Spleen (tissue), 7 donors: ENCODE data around the gene SDK2.

Experiments used
- CTCF ChIP-seq, 11 experiments: fragments of 200-600 bp in 7 of 11; fragments of 450-650 bp in 4 of 11; sonication (generic) in 4 of 11; IDR thresholded peaks in 8 of 11; conservative IDR thresholded peaks in 3 of 11; 1 replicate in 7 of 11; 2 replicates in 4 of 11; pipeline versions ENCODE4 v1.4.0 to v1.8.0; 2016 to 2021; ENCODE audit warnings: antibody characterized with exemption in 11 of 11, inconsistent platforms in 4 of 11, mild to moderate bottlenecking in 1 of 11
- POLR2A ChIP-seq, 3 donors: fragments of 450-650 bp; IDR thresholded peaks; one replicate each; pipeline ENCODE4 v1.5.1; 2017; ENCODE audit warnings: antibody characterized with exemption in 3 of 3, mild to moderate bottlenecking in 1 of 3
- donor health status: DM: no; HTN: no; CAD: no; lungs with moderate emphysema.
- donor health status: DM: no; HTN: no; CAD: no.
- donor health status: DM: no; HTN: no; CAD: no.

DNA sequence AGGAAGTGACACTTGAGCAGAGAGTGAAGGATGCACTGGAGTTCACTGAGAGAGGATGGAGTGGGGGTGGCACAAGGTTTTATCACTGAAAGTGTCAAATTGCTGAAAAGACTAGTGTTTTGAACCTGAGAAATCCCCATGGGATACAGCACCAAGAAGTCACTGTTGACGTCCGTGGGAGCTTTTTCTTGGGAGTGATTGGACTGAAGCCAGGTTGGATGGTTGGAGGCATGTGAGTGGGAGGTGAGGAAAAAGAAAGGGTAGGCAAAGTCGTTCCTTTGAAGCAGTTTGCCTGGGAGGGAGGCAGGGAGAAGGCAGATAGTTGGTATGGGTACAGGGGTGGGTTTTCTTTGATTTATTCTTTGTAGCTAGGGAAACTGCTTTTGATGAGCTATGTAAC is 39.9 kb upstream of the SDK2 start:
- TF ChIP-seq CTCF (IDR thresholded peaks at IDR 0.05 in 8 of 11, conservative IDR thresholded peaks at IDR 0.05 in 3 of 11) (no peak), POLR2A (IDR thresholded peaks at IDR 0.05) (no peak)
